ENCODE data around the gene BBS12.

BBS12 gene

GRCh38 chr4:122710434-122711308, 21.8 kb upstream of the BBS12 start:
- peak; percentile 47 for DNase-seq (ENCODE audit: low read depth)
- TF ChIP-seq CTCF (conservative IDR thresholded peaks at IDR 0.05; ENCODE audit: low read depth, low read length): no peak
- H3K4me3 ChIP-seq (ENCODE audit: low read depth, low read length): no peak overlapping the region

GRCh38 chr4:122711919-122712318, 20.6 kb upstream of the BBS12 start:
- H3K4me3 ChIP-seq (ENCODE audit: low read depth, low read length): no peak overlapping the region
- no peak for TF ChIP-seq CTCF (conservative IDR thresholded peaks at IDR 0.05; ENCODE audit: low read depth, low read length)
- DNase-seq (ENCODE audit: low read depth): no peak

- TF ChIP-seq CTCF (conservative IDR thresholded peaks at IDR 0.05; ENCODE audit: low read depth, low read length): no peak
- peak; percentile 31 for DNase-seq (ENCODE audit: low read depth)
- H3K4me3 ChIP-seq (ENCODE audit: low read depth, low read length): no peak overlapping the region
Measured at GRCh38 chr4:122712782-122713181, 19.7 kb upstream of the BBS12 start.

GRCh38 chr4:122715221-122715620, 17.3 kb upstream of the BBS12 start:
- no peak for TF ChIP-seq CTCF (conservative IDR thresholded peaks at IDR 0.05; ENCODE audit: low read depth, low read length)
- DNase-seq (ENCODE audit: low read depth): no peak
- no peak overlapping the region for H3K4me3 ChIP-seq (ENCODE audit: low read depth, low read length)

GRCh38 chr4:122716825-122717448, 15.6 kb upstream of the BBS12 start:
- peak; percentile 99 for TF ChIP-seq CTCF (conservative IDR thresholded peaks at IDR 0.05; ENCODE audit: low read depth, low read length)
- no peak overlapping the region for H3K4me3 ChIP-seq (ENCODE audit: low read depth, low read length)
- peak; percentile 89 for DNase-seq (ENCODE audit: low read depth)

GRCh38 chr4:122718281-122718680, 14.2 kb upstream of the BBS12 start:
- no peak overlapping the region for H3K4me3 ChIP-seq (ENCODE audit: low read depth, low read length)
- no peak for TF ChIP-seq CTCF (conservative IDR thresholded peaks at IDR 0.05; ENCODE audit: low read depth, low read length)
- DNase-seq (ENCODE audit: low read depth): no peak

All from choroid plexus epithelial cell (primary cell).